HepG2 (cell line): ENCODE data around the gene SLC35B1.

Experiments used
- ARID5B ChIP-seq: IDR thresholded peaks from 2 replicates; pipeline ENCODE4 v1.4.0; 2020; ENCODE audit warnings: mild to moderate bottlenecking, missing genetic modification reagents
- POLR2AphosphoS5 ChIP-seq: IDR thresholded peaks from 2 replicates; pipeline ENCODE4 v1.6.1; 2012; ENCODE audit warnings: low read depth, low read length

- TF ChIP-seq POLR2AphosphoS5 (no peak), ARID5B (CRISPR knock-in tag) (no peak)
Measured at GRCh38 chr17:49727380-49727779, 19.6 kb upstream of the SLC35B1 start.
